ENCODE measurements around the gene KCNG4. TPM values are rescaled to one million over a fixed set of nuclear protein-coding genes. Genes with fewer than 3 reads are reported as not detected.
"Not testable (repeated sequence)": the region's sequence is repeated elsewhere in the genome, so short reads cannot be mapped to it uniquely, and the experiment has no call there.

KCNG4 gene
- total and polyA plus RNA-seq, 8 donors, result 0.03 to 0.06 (median 0.04) TPM; not detected in 3

- no peak for ATAC-seq
- TF ChIP-seq CTCF (IDR thresholded peaks at IDR 0.05), result no peak
Measured at GRCh38 chr16:84207251-84207650, 32.6 kb downstream of the KCNG4 start.

GRCh38 chr16:84205976-84206691 lies 33.7 kb downstream of the KCNG4 start:
- no peak for TF ChIP-seq CTCF (IDR thresholded peaks at IDR 0.05)
- no peak overlapping the region for H3K27ac ChIP-seq
- H3K36me3 ChIP-seq, result no peaks in the 10 kb centered on the region
- intact Hi-C loops (cut with DNase I), result no loop called here
- ATAC-seq, result no peak
- H3K4me1 ChIP-seq, result no peaks in the 10 kb centered on the region
- DNase-seq, result no peak
- H3K4me3 ChIP-seq, result no peak overlapping the region
- H3K27me3 ChIP-seq, result no peaks in the 10 kb centered on the region
- H3K9me3 ChIP-seq, result no peaks in the 10 kb centered on the region

More at GRCh38 chr16:84207251-84207650, 32.6 kb downstream of the KCNG4 start:
- intact Hi-C loops (cut with DNase I), result no loop called here
- Histone ChIP-seq H3K36me3 (no peaks in the 10 kb centered on the region), H3K4me3 (no peak overlapping the region), H3K4me1 (no peaks in the 10 kb centered on the region), H3K27me3 (no peaks in the 10 kb centered on the region), H3K27ac (no peak overlapping the region), H3K9me3 (no peaks in the 10 kb centered on the region)
- no peak for DNase-seq

- H3K27ac ChIP-seq; intact Hi-C loops (cut with DNase I); H3K36me3 ChIP-seq; ATAC-seq; H3K9me3 ChIP-seq; H3K4me1 ChIP-seq; H3K4me3 ChIP-seq; H3K27me3 ChIP-seq; DNase-seq: not testable (repeated sequence)
Measured at GRCh38 chr16:84205123-84205522, 34.7 kb downstream of the KCNG4 start.

GRCh38 chr16:84204551-84204950 lies 35.3 kb downstream of the KCNG4 start:
- H3K4me1 ChIP-seq; ATAC-seq; H3K27me3 ChIP-seq; intact Hi-C loops (cut with DNase I); H3K4me3 ChIP-seq; H3K36me3 ChIP-seq; H3K27ac ChIP-seq; DNase-seq; H3K9me3 ChIP-seq: not testable (repeated sequence)

- DNase-seq, result no peak
- H3K27me3 ChIP-seq, result peaks cover 0 to 9% of the 10 kb centered on the region in 2 donors
- no peak for TF ChIP-seq CTCF (IDR thresholded peaks at IDR 0.05)
- peak; percentile 35 for ATAC-seq
- H3K9me3 ChIP-seq, result no peaks in the 10 kb centered on the region
- no peaks in the 10 kb centered on the region for H3K36me3 ChIP-seq
- H3K4me1 ChIP-seq, result peaks cover 0 to 17% of the 10 kb centered on the region in 2 donors
- intact Hi-C loops (cut with DNase I), result no loop called here
- H3K4me3 ChIP-seq, result no peak overlapping the region
- peak overlapping the region in 1 of 2 donors; percentile 61 for H3K27ac ChIP-seq
Measured at GRCh38 chr16:84199861-84200260, 40.0 kb downstream of the KCNG4 start.

- Histone ChIP-seq H3K4me3 (no peak overlapping the region), H3K27me3 (peaks cover 0 to 17% of the 10 kb centered on the region in 2 donors), H3K36me3 (no peaks in the 10 kb centered on the region), H3K9me3 (no peaks in the 10 kb centered on the region), H3K27ac (peak overlapping the region in 1 of 2 donors; percentile 61), H3K4me1 (peaks cover 0 to 17% of the 10 kb centered on the region in 2 donors)
- TF ChIP-seq CTCF (IDR thresholded peaks at IDR 0.05), result no peak
- no peak for ATAC-seq
- intact Hi-C loops (cut with DNase I), result no loop called here
- no peak for DNase-seq
Measured at GRCh38 chr16:84199097-84199496, 40.7 kb downstream of the KCNG4 start.
